Breast epithelium (tissue), 4 donors: Measurements from ENCODE around the gene IL1RAPL2. TPM values are rescaled to one million over a fixed set of nuclear protein-coding genes. Genes with fewer than 3 reads are reported as not detected.

Experiments used
- DNase-seq, 2 donors: peaks; one replicate each; pipeline ENCODE4 v3.0.0-alpha.2; 2019; ENCODE audit warnings: low spot score in 2 of 2
- H3K27ac ChIP-seq, 2 donors: fragments of 200-600 bp; sonication (generic) in 1 of 2; one replicate each; pipeline ENCODE4 v1.5.1; 2016 to 2019; ENCODE audit warnings: mild to moderate bottlenecking in 1 of 2
- H3K27me3 ChIP-seq, 2 donors: fragments of 200-600 bp; sonication (generic) in 1 of 2; one replicate each; pipeline versions ENCODE4 v1.5.1 to v1.6.0; 2017 to 2019; ENCODE audit warnings: control low read depth in 1 of 2, mild to moderate bottlenecking in 1 of 2
- H3K36me3 ChIP-seq: fragments of 200-600 bp; one replicate; pipeline ENCODE4 v1.5.1; 2019
- H3K4me1 ChIP-seq, 2 donors: fragments of 200-600 bp; sonication (generic); one replicate each; pipeline ENCODE4 v1.5.1; 2016 to 2019; ENCODE audit warnings: control low read depth in 1 of 2
- H3K4me3 ChIP-seq, 3 donors: fragments of 200-600 bp; sonication (generic); 1 replicate in 2 of 3; 2 replicates in 1 of 3; pipeline ENCODE4 v1.5.1; 2016 to 2019; ENCODE audit warnings: mild to moderate bottlenecking in 3 of 3, moderate library complexity in 2 of 3
- H3K9me3 ChIP-seq, 2 donors: fragments of 200-600 bp; sonication (generic) in 1 of 2; one replicate each; pipeline ENCODE4 v1.5.1; 2016 to 2019; ENCODE audit warnings: control low read depth in 1 of 2
- CTCF ChIP-seq, 3 donors: fragments of 450-650 bp; IDR thresholded peaks; one replicate each; pipeline ENCODE4 v1.5.1; 2016 to 2017; ENCODE audit warnings: antibody characterized with exemption in 3 of 3, mild to moderate bottlenecking in 3 of 3, moderate library complexity in 3 of 3
- POLR2A ChIP-seq: fragments of 450-650 bp; IDR thresholded peaks from one replicate; pipeline ENCODE4 v1.6.1; 2016; ENCODE audit warnings: antibody characterized with exemption, mild to moderate bottlenecking, moderate library complexity
- POLR2AphosphoS5 ChIP-seq, 3 donors: sonication (generic); formaldehyde crosslinking; IDR thresholded peaks; one replicate each; pipeline ENCODE4 v1.6.1; 2017; ENCODE audit warnings: antibody characterized with exemption in 3 of 3
- intact Hi-C: fragments of 100-400 bp; cut with DNase I; formaldehyde crosslinking; loops from one replicate; pipeline ENCODE4 v1.15.1; 2023; ENCODE audit warnings: low total_unique reads
- total RNA-seq, 3 donors: library from RNA; depleted of rRNA; stranded (reverse); fragments of >200 nt; gene quantifications; one replicate each; pipeline ENCODE4 v1.1.0, GENCODE V29; 2016

IL1RAPL2 gene
- total RNA-seq, 3 donors from 2014 or later, result 0.44 to 0.66 TPM; not detected in 1

DNA sequence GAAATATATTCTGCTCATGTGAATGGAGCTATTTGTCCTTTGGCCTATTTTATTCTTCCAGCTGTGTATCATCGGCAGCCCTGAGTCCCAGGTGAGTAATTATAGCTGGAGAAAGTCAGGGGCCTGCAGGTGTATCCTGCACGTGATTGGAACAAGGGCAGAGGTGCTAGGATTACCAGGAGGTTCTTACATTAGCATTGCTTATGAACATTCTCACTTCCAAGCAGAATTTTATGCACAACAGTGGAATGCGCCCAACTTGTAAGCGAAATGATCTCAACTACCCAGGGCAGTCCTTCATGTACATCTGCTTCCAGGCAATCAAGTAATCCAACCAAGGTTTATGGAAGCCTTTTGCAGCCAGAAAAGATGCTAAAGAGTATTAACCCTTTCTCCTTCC is 1187.4 kb downstream of the IL1RAPL2 start:
- peaks cover 0 to 36% of the 10 kb centered on the region in 2 donors for H3K27me3 ChIP-seq
- no peaks in the 10 kb centered on the region for H3K9me3 ChIP-seq
- TF ChIP-seq CTCF (IDR thresholded peaks at IDR 0.05) (no peak), POLR2AphosphoS5 (IDR thresholded peaks at IDR 0.05) (no peak), POLR2A (no peak)
- intact Hi-C loops, result no loop called here
- DNase-seq, result no peak
- H3K4me3 ChIP-seq, result no peak overlapping the region
- H3K4me1 ChIP-seq, result no peaks in the 10 kb centered on the region
- no peaks in the 10 kb centered on the region for H3K36me3 ChIP-seq
- H3K27ac ChIP-seq, result no peak overlapping the region

GRCh38 chrX:105754286-105754964 is 1188.4 kb downstream of the IL1RAPL2 start:
- TF ChIP-seq POLR2A (no peak), POLR2AphosphoS5 (IDR thresholded peaks at IDR 0.05) (no peak), CTCF (IDR thresholded peaks at IDR 0.05) (no peak)
- H3K4me1 ChIP-seq, result no peaks in the 10 kb centered on the region
- H3K9me3 ChIP-seq, result no peaks in the 10 kb centered on the region
- no peak for DNase-seq
- intact Hi-C loops, result no loop called here
- no peak overlapping the region for H3K4me3 ChIP-seq
- no peaks in the 10 kb centered on the region for H3K36me3 ChIP-seq
- peaks cover 0 to 26% of the 10 kb centered on the region in 2 donors for H3K27me3 ChIP-seq
- no peak overlapping the region for H3K27ac ChIP-seq

DNA sequence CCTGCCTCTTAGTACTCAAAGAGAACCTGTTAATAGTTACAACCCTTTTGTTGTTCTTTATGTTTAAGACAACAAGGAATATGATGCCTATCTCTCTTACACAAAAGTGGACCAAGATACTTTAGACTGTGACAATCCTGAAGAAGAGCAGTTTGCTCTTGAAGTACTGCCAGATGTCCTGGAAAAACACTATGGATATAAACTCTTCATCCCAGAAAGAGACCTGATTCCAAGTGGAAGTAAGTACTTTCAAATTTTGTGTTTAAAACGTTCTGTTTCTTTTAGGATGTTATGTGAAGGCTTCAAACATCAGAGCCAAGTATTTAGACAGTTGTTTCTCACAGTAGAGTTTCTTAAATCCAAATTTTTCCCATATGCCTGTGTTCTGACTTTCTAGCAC is 1189.1 kb downstream of the IL1RAPL2 start:
- intact Hi-C loops, result no loop called here
- H3K27me3 ChIP-seq, result peaks cover 0 to 25% of the 10 kb centered on the region in 2 donors
- no peaks in the 10 kb centered on the region for H3K9me3 ChIP-seq
- H3K4me3 ChIP-seq, result no peak overlapping the region
- H3K4me1 ChIP-seq, result no peaks in the 10 kb centered on the region
- H3K36me3 ChIP-seq, result no peaks in the 10 kb centered on the region
- no peak overlapping the region for H3K27ac ChIP-seq
- no peak for DNase-seq
- TF ChIP-seq POLR2AphosphoS5 (IDR thresholded peaks at IDR 0.05) (no peak), POLR2A (no peak), CTCF (IDR thresholded peaks at IDR 0.05) (no peak)

- no peak overlapping the region for H3K4me3 ChIP-seq
- no peak for TF ChIP-seq CTCF (IDR thresholded peaks at IDR 0.05)
- no peak for TF ChIP-seq POLR2A
- no peak for TF ChIP-seq POLR2AphosphoS5 (IDR thresholded peaks at IDR 0.05)
- no peak for DNase-seq
- peaks cover 0 to 20% of the 10 kb centered on the region in 2 donors for H3K27me3 ChIP-seq
- no peaks in the 10 kb centered on the region for H3K36me3 ChIP-seq
- no peaks in the 10 kb centered on the region for H3K4me1 ChIP-seq
- no peak overlapping the region for H3K27ac ChIP-seq
- intact Hi-C loops, result no loop called here
- no peaks in the 10 kb centered on the region for H3K9me3 ChIP-seq
Measured at GRCh38 chrX:105758754-105759153, 1192.8 kb downstream of the IL1RAPL2 start.

DNA sequence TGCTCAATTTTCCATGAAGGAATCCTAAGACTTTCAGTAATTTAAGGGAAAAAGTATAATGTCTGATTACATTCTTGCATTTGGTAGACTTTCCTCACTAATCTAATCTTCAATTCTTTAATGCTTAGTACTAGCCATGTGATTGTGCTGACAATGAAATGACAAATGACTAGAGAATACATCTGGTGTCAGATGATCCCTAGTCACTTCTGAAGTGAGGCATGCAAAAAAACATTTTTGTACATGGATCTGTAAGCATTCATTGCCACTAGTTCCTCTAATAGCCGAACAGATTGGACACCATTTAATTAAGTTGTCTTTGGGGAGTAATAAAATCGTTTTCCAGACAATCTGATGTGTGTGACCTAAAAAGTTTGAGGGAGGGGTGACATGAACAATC is 1193.6 kb downstream of the IL1RAPL2 start:
- Histone ChIP-seq H3K27me3 (peaks cover 0 to 26% of the 10 kb centered on the region in 2 donors), H3K27ac (no peak overlapping the region), H3K4me1 (no peaks in the 10 kb centered on the region), H3K9me3 (no peaks in the 10 kb centered on the region), H3K36me3 (no peaks in the 10 kb centered on the region), H3K4me3 (no peak overlapping the region)
- no peak for DNase-seq
- TF ChIP-seq POLR2AphosphoS5 (IDR thresholded peaks at IDR 0.05) (no peak), CTCF (IDR thresholded peaks at IDR 0.05) (no peak), POLR2A (no peak)
- intact Hi-C loops, result no loop called here
